GM12878 (cell line): ENCODE data around the gene RPL10A. TPM values are rescaled to one million over a fixed set of nuclear protein-coding genes. Genes with fewer than 3 reads are reported as not detected.

ENCODE experiments used
- ATAC-seq: fragments of 200-7000 bp; cut with Tn5 transposase; 3 replicates; pipeline ENCODE4 v1.9.1; 2020; ENCODE audit warnings: mild to moderate bottlenecking, moderate library complexity
- BruUV-seq: library from RNA; stranded (reverse); fragments of 400-500 nt; replicated peaks from 2 replicates; lab custom pipeline; 2021; lab: Mats Ljungman, UMichigan
- CTCF ChIA-PET: fragments of 300-600 bp; sonication (Branson Sonifier 250); formaldehyde crosslinking; extraction: SDS; loops from one replicate; lab custom pipeline; 2021; ENCODE audit warnings: inconsistent platforms; lab: Yijun Ruan, JAX
- POLR2A ChIA-PET: fragments of 350-600 bp; formaldehyde crosslinking; extraction: SDS; loops from one replicate; lab custom pipeline; 2021; ENCODE audit warnings: inconsistent platforms; lab: Charles Lee
- RAD21 ChIA-PET: fragments of 300-600 bp; sonication (Branson Sonifier 250); formaldehyde crosslinking; loops from one replicate; lab custom pipeline; 2023; ENCODE audit warnings: antibody characterized with exemption; ENCODE audit not compliant: unreplicated experiment; lab: Charles Lee
- SMC1A ChIA-PET: fragments of 300-600 bp; sonication (Branson Sonifier 250); formaldehyde crosslinking; loops from one replicate; lab custom pipeline; 2023; ENCODE audit not compliant: unreplicated experiment, uncharacterized antibody; lab: Charles Lee
- DNase-seq: peaks from one replicate; pipeline ENCODE4 v3.0.0-alpha.2; 2011; ENCODE audit warnings: low read depth, low spot score
- FAIRE-seq: peaks from 3 replicates; lab custom pipeline; 2011; peaks lifted over from hg19 to GRCh38; lab: Jason Lieb, UNC
- H2AFZ ChIP-seq: 2 replicates; pipeline ENCODE4 v1.6.0; 2011; ENCODE audit warnings: low read depth, low read length, control low read depth; ENCODE audit not compliant: control insufficient read depth
- H3K27ac ChIP-seq: 2 replicates; pipeline ENCODE4 v1.5.1; 2011; ENCODE audit warnings: control low read depth; ENCODE audit not compliant: control insufficient read depth, insufficient read depth
- H3K27me3 ChIP-seq, 2 experiments: replicated peaks in 1 of 2; 2 replicates each; pipeline versions ENCODE4 v1.6.0 to v1.6.1; 2011; ENCODE audit warnings: low read length in 1 of 2; ENCODE audit not compliant: control insufficient read depth in 2 of 2, insufficient read depth in 2 of 2
- H3K36me3 ChIP-seq, 2 experiments: 2 replicates each; pipeline ENCODE4 v1.5.1; 2011; ENCODE audit warnings: low read length in 1 of 2; ENCODE audit not compliant: control insufficient read depth in 2 of 2, insufficient read depth in 2 of 2
- H3K4me1 ChIP-seq: 2 replicates; pipeline ENCODE4 v1.6.1; 2011; ENCODE audit warnings: mild to moderate bottlenecking, low read length, moderate library complexity, mixed read lengths; ENCODE audit not compliant: control insufficient read depth, insufficient read depth
- H3K4me2 ChIP-seq: 2 replicates; pipeline ENCODE4 v1.6.0; 2011; ENCODE audit warnings: control low read depth; ENCODE audit not compliant: control insufficient read depth, insufficient read depth
- H3K4me3 ChIP-seq: fragments of 200-600 bp; sonication (generic); 2 replicates; pipeline ENCODE4 v1.5.1; 2016
- H3K79me2 ChIP-seq: 2 replicates; pipeline ENCODE4 v1.6.0; 2011; ENCODE audit warnings: low read length; ENCODE audit not compliant: control insufficient read depth, insufficient read depth
- H3K9ac ChIP-seq: 2 replicates; pipeline ENCODE4 v1.8.0; 2011; ENCODE audit warnings: low read length, control low read depth, mixed read lengths; ENCODE audit not compliant: control insufficient read depth, insufficient read depth
- H3K9me3 ChIP-seq: replicated peaks from 3 replicates; pipeline ENCODE4 v1.5.1; 2011; ENCODE audit warnings: mild to moderate bottlenecking, low read length; ENCODE audit not compliant: control insufficient read depth, insufficient read depth
- H4K20me1 ChIP-seq: 2 replicates; pipeline ENCODE4 v1.6.0; 2011; ENCODE audit not compliant: control insufficient read depth, insufficient read depth
- CBFB ChIP-seq: IDR thresholded peaks from 2 replicates; pipeline ENCODE4 v1.6.1; 2016; ENCODE audit warnings: antibody characterized with exemption, low read depth
- NRF1 ChIP-seq: conservative IDR thresholded peaks from 2 replicates; pipeline ENCODE4 v1.6.1; 2011; ENCODE audit warnings: mild to moderate bottlenecking, low read depth, low read length, improper control_type of control experiment
- WGBS: methylation state at CpG from one replicate; pipeline ENCODE4 v1.1.6; 2016; ENCODE audit warnings: low lambda C conversion rate; ENCODE audit not compliant: insufficient replicate concordance, insufficient coverage; ENCODE audit errors: missing lambda C conversion rate; 5-methylcytosine and 5-hydroxymethylcytosine counted together
- in situ Hi-C: fragments of 300-500 bp; cut with MboI; formaldehyde crosslinking; loops from 9 replicates; pipeline ENCODE4 v1.14.3; 2018; ENCODE audit warnings: mixed read lengths
- intact Hi-C: fragments of 100-400 bp; cut with micrococcal nuclease; formaldehyde crosslinking; loops from one replicate; pipeline ENCODE4 v1.14.2; 2022; ENCODE audit not compliant: unreplicated experiment
- polyA plus RNA-seq, 11 experiments: library from polyadenylated mRNA; depleted of rRNA in 4 of 11; unstranded in 6 of 11; stranded (reverse) in 5 of 11; fragments of >200 nt; fragmentation: Nextera tagmentation in 4 of 11; fragmentation: Illumina TruSeq in 1 of 11; extraction: Ambion mirVana in 4 of 11; extraction: Trizol in 1 of 11; gene quantifications; 1 replicate in 1 of 11; 2 replicates in 10 of 11; pipeline versions ENCODE4 v1.2.1 to v1.2.3, GENCODE V29; 2011 to 2016; ENCODE audit warnings: inconsistent platforms in 2 of 11, missing spikeins in 2 of 11, low read depth in 1 of 11
- total RNA-seq, 4 experiments: library from RNA; depleted of rRNA in 3 of 4; stranded (reverse); fragments of >200 nt in 3 of 4; fragmentation: Illumina TruSeq in 1 of 4; extraction: Trizol in 1 of 4; gene quantifications; 2 replicates each; pipeline versions ENCODE4 v1.2.1 to v1.2.3, GENCODE V29; 2013 to 2021
- TF ChIP-seq, protein P1 (sequence below): IDR thresholded peaks from 2 replicates; pipeline ENCODE4 v1.6.1; 2011; ENCODE audit warnings: mild to moderate bottlenecking, low read depth, low read length, moderate library complexity; ENCODE audit not compliant: insufficient replicate concordance
- TF ChIP-seq, protein P2 (sequence below): IDR thresholded peaks from 2 replicates; pipeline ENCODE4 v1.6.1; 2011; ENCODE audit warnings: borderline replicate concordance, low read depth, mild to moderate bottlenecking, moderate library complexity, low read length; ENCODE audit not compliant: insufficient read depth, poor library complexity, severe bottlenecking

Gene RPL10A
- total and polyA plus RNA-seq, 10 of the 15 experiments (the other 5 are each of a cell fraction or from before 2014, with no cell fraction given) = 833 to 4,029 (median 2,795) TPM

DNA sequence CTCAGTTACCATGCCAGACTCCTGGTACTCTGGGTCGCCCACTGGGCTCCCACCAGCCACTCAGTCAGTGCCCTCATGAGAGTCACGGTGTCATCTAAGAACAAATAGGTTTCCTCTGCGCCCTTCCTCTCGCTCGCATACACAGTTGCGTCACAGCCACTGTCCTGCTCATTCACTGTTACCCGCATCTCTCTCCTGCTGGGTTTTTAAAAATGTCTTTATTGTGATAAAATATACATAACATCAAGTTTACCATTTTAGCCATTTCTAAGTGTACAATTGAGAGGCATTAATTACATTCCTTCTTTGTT, 24.7 kb downstream of the RPL10A start:
- ATAC-seq (no peak), DNase-seq (no peak), FAIRE-seq (no peak)
- Histone ChIP-seq H3K4me3 (no peak overlapping the region), H4K20me1 (no peaks in the 10 kb centered on the region), H3K4me2 (no peak overlapping the region), H3K36me3 (no peaks in the 10 kb centered on the region), H3K9ac (no peak overlapping the region), H3K27me3 (peaks cover 0 to 4% of the 10 kb centered on the region in 2 experiments), H3K27ac (no peak overlapping the region), H2AFZ (no peak overlapping the region), H3K9me3 (no peaks in the 10 kb centered on the region), H3K79me2 (no peaks in the 10 kb centered on the region), H3K4me1 (peaks cover 8% of the 10 kb centered on the region)
- in situ Hi-C loops (no loop called here), intact Hi-C loops (no loop called here)
- TF ChIP-seq, protein P1, sequence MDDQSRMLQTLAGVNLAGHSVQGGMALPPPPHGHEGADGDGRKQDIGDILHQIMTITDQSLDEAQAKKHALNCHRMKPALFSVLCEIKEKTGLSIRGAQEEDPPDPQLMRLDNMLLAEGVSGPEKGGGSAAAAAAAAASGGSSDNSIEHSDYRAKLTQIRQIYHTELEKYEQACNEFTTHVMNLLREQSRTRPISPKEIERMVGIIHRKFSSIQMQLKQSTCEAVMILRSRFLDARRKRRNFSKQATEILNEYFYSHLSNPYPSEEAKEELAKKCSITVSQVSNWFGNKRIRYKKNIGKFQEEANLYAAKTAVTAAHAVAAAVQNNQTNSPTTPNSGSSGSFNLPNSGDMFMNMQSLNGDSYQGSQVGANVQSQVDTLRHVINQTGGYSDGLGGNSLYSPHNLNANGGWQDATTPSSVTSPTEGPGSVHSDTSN = no peak
- TF ChIP-seq NRF1 = no peak
- ChIA-PET CTCF (no interaction called here), SMC1A (no interaction called here), RAD21 (no interaction called here), POLR2A (no interaction called here)
- WGBS = 44% methylated on average over 7 of the region's 7 CpGs
- BruUV-seq = no TSS peak

DNA sequence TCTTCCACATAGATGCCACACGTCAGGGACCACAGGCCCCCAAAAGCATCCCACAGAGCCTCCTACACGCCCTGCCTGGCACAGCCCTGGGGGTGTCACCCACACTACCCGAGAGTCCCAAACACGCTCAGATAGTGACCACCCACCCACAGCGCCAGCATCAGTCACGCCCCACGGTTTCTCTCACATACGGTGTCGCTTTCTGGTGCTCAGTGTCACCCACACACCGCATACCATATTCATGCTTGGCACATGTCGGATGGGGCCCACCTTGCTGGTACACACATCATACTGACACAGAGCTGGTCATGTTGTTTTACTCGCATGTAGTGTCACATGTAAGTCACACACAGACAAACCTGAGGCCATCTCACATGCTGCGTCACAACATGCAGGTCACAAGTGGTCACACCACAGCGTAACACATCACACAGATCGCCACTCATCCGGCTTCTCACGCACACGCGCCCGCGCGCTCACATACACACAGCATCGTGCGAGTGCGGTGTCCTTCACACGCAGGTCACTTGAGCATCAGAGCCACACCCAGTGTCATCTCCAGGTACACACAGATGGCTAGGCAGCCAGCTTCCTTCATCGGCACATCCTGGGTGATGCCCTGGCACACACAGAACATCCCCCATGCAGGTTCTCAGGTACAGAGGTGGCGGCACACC, 25.2 kb downstream of the RPL10A start:
- Histone ChIP-seq H3K9me3 (no peaks in the 10 kb centered on the region), H3K4me1 (peaks cover 8% of the 10 kb centered on the region), H3K4me2 (no peak overlapping the region), H3K4me3 (no peak overlapping the region), H3K27ac (no peak overlapping the region), H3K79me2 (no peaks in the 10 kb centered on the region), H3K9ac (no peak overlapping the region), H3K36me3 (no peaks in the 10 kb centered on the region), H2AFZ (no peak overlapping the region), H4K20me1 (no peaks in the 10 kb centered on the region), H3K27me3 (peaks cover 0 to 9% of the 10 kb centered on the region in 2 experiments)
- POLR2A ChIA-PET = no interaction called here
- no peak for TF ChIP-seq CBFB
- TF ChIP-seq, protein P2, sequence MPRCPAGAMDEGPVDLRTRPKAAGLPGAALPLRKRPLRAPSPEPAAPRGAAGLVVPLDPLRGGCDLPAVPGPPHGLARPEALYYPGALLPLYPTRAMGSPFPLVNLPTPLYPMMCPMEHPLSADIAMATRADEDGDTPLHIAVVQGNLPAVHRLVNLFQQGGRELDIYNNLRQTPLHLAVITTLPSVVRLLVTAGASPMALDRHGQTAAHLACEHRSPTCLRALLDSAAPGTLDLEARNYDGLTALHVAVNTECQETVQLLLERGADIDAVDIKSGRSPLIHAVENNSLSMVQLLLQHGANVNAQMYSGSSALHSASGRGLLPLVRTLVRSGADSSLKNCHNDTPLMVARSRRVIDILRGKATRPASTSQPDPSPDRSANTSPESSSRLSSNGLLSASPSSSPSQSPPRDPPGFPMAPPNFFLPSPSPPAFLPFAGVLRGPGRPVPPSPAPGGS = peak; percentile 66
- no TSS peak for BruUV-seq
- CTCF ChIA-PET = no interaction called here
- in situ Hi-C loops = no loop called here
- no peak for DNase-seq
- ATAC-seq = no peak
- intact Hi-C loops = no loop called here
- no peak for FAIRE-seq
- RAD21 ChIA-PET = no interaction called here
- WGBS = 71% methylated on average over 28 of the region's 28 CpGs
- SMC1A ChIA-PET = no interaction called here
